Hypothalamus (tissue), 51 donors: Measurements from ENCODE around the gene TRIM4.

Experiments used
- DNase-seq, 51 donors: peaks; one replicate each; lab custom pipeline; 2025; lab: John Stamatoyannopoulos, UW

TRIM4 gene

DNA sequence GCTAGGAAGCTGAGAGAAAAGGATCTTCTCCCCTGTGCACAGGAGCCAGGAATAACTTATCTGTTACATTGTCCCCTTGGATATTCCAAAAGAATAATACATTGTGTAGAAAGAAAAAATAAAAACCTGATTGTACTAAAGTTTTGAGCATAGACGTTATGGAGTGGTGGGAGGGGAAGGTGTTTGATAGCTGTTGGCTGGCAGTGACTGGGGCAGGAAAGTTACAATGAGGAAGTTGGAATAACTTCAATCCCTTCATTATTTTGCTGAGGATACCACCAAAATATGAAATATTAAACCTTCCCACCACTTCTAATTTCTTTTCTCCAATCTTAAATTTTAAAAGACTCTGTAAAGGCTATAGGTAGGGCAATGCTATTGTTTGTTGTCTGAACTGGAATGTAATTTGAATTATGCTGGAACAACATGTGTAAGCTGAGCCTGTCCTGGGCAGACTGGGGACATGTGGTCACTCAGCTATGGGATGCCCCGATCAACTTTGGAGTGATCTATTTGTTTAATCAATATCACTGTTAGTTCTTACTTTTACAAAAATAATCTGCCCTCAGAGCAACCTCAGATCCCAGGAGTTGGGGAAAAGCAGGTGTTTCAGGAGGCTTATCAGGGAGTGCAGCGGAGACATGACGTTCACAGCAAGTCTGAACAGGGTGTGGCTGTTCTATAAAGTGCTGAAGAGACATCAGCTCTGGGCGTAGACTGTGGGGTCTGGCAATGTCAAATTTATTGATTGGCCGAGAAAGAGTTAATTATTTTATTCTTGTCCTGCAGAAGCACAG is 70.7 kb downstream of the TRIM4 start:
- no peak for DNase-seq

GRCh38 chr7:99844328-99844727 is 75.0 kb downstream of the TRIM4 start:
- peak in 1 of 51 donors; percentile 12 for DNase-seq

DNA sequence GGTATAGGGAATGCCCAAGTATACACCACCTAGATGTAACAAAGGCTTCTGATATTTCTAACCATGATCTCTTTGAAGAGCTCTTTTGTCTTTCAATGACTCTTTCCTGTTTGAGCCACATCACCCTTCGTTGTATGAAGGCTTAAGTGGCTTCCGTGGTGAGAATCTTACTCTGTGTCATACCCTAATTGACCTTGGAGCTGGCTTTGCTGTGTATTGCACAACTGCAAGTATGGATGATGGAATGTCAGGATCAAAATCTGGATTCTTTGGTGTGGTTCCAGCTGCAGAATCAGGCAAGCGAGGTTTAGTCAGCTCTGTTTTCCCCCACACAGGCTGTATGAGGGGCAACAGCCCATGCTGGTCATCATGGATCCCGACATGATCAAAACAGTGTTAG is 75.5 kb downstream of the TRIM4 start:
- no peak for DNase-seq

DNA sequence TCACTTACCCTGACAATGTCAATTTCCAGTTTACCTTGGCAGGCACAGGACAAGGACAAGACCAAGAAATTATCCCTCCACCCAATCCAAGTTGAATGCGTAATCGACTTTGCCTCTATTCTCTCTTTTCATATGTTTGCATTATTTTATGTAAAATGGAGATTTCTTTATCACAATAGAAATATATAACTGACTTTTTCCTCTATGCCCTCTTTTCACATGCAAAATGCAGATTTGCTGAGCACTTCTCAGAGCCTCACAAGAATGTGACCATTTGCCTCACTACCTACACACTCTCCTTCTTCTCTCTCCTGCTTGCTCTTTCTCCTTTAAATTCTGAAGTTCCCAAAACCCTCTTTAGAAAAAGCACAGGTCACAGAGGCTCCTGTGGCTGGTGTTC is 76.4 kb downstream of the TRIM4 start:
- no peak for DNase-seq
